ENCODE results near the gene CACNA2D1. TPM values are rescaled to one million over a fixed set of nuclear protein-coding genes. Genes with fewer than 3 reads are reported as not detected.

Gene CACNA2D1
- total and polyA plus RNA-seq, 12 donors, result 10.5 to 60.9 (median 35.9) TPM

DNA sequence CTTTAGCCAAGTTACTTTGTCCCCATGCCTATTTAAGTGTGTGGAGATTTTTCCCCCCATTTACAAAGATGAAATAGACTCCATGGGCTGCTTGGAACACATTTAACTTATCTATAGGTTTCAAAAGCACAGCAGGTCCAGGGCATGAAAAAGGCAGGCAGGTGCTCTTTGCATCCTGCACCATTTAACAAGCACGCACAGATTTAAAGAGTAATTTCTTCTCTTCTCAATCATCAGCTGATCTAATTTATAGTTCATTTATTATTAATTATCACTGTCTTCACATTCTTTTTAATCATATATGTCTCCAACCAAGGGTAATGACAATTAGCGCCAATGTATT, 156.8 kb downstream of the CACNA2D1 start:
- intact Hi-C loops (cut with DNase I), result no loop called here
- H3K36me3 ChIP-seq (replicated peaks in 1 of 2), result no peaks in the 10 kb centered on the region
- H3K4me3 ChIP-seq, result no peak overlapping the region
- H3K4me1 ChIP-seq (replicated peaks in 1 of 2), result peaks cover 11 to 20% of the 10 kb centered on the region in 2 donors
- no peak overlapping the region for H3K27ac ChIP-seq
- DNase-seq, result no peak
- TF ChIP-seq, protein P1, sequence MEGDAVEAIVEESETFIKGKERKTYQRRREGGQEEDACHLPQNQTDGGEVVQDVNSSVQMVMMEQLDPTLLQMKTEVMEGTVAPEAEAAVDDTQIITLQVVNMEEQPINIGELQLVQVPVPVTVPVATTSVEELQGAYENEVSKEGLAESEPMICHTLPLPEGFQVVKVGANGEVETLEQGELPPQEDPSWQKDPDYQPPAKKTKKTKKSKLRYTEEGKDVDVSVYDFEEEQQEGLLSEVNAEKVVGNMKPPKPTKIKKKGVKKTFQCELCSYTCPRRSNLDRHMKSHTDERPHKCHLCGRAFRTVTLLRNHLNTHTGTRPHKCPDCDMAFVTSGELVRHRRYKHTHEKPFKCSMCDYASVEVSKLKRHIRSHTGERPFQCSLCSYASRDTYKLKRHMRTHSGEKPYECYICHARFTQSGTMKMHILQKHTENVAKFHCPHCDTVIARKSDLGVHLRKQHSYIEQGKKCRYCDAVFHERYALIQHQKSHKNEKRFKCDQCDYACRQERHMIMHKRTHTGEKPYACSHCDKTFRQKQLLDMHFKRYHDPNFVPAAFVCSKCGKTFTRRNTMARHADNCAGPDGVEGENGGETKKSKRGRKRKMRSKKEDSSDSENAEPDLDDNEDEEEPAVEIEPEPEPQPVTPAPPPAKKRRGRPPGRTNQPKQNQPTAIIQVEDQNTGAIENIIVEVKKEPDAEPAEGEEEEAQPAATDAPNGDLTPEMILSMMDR (IDR thresholded peaks at IDR 0.05), result no peak
- TF ChIP-seq POLR2A (IDR thresholded peaks at IDR 0.05), result no peak
- H3K9me3 ChIP-seq (replicated peaks in 1 of 3), result no peaks in the 10 kb centered on the region
- H3K27me3 ChIP-seq, result no peaks in the 10 kb centered on the region
- 78 to 83% (median 81%) methylated on average over 2 of the region's 2 CpGs for WGBS, 4 donors

DNA sequence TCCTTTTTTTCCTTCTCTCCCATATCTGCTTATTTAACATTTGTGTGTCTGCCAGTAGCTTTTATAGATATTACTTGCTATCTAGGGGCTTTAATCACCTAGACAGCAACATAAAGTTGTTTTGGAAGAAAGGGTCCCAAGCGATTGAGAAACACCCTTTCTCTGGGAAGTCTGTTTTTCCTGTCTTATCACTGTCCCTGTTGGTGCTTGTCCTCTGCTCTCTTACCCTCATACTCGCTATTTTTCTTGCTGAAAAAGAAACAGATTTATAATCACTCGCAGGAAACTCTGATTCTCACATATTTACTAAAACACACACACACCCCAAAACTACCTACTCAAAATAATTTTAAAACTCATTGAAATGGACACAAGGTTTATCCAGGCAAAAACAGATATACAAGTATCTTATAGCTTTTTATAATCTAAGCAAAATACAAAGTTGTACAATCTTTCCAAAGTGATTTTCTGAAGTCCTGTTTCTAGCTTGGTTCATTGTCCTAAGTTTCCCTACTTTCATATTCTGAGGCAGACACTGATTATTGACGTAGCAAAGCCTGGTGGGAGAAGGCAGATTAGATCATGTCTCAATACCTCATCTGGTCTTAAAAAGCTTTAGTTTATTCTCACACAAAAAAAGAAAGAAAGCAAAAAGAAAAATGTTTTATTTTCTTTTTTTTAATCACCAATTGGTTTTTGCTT, 157.3 kb downstream of the CACNA2D1 start:
- H3K27ac ChIP-seq, result no peak overlapping the region
- DNase-seq, result no peak
- TF ChIP-seq, protein P1 (IDR thresholded peaks at IDR 0.05), result no peak
- TF ChIP-seq POLR2A (IDR thresholded peaks at IDR 0.05), result no peak
- H3K27me3 ChIP-seq, result no peaks in the 10 kb centered on the region
- H3K9me3 ChIP-seq (replicated peaks in 1 of 3), result no peaks in the 10 kb centered on the region
- intact Hi-C loops (cut with DNase I), result no loop called here
- no peak overlapping the region for H3K4me3 ChIP-seq
- peaks cover 11 to 20% of the 10 kb centered on the region in 2 donors for H3K4me1 ChIP-seq (replicated peaks in 1 of 2)
- WGBS, 4 donors, result 69 to 76% (median 74%) methylated on average over 4 of the region's 4 CpGs
- no peaks in the 10 kb centered on the region for H3K36me3 ChIP-seq (replicated peaks in 1 of 2)

DNA sequence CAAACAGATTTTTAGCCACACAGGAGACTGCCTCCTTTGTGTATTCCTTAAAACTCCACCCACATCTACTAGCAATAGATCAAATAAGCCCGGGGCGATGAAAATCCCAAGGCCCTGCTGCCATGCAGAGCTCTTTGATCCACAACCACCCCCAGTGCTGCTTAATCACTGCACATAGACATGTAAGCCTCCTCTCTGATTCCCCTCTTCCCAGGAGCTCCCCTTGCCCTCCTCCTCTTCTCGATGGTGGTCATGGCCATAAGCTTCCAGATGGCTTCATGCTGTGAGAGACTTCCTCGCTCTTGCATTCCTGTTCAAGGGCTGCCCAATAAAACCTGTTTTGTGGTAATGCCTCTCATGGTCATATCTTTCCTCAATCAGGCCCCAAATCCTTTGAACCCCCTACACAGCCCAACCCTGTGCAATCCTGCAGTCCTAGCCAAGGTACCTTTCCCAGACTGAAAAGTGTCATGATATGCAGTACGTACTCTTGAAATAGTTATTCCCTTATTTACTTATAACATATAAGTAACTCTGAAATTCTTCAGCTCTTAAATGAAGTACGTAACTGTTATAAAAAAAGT, 158.5 kb downstream of the CACNA2D1 start:
- intact Hi-C loops (cut with DNase I), result no loop called here
- 75 to 83% (median 80%) methylated on average over 6 of the region's 6 CpGs for WGBS, 4 donors
- no peak overlapping the region for H3K27ac ChIP-seq

DNA sequence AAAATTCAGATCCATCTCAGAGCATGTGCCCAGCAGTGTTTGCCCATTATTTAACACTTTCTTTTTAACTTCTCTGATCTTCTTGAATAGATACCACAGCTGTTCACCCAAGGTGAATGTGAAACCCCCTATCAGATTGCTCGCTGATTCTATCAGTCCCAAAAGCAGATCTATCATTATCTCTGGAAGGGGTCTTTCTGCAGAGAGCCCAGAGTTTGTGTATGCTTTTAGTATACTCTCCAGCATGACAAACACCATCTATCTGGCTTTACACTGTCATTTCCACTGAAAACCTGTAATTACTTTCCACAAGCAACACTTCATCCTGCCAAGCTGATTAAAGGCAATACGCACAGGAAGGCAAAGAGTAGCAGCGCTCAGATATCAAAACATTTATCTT, 168.2 kb downstream of the CACNA2D1 start:
- H3K27ac ChIP-seq, result no peak overlapping the region
- 86 to 94% (median 90%) methylated on average over 3 of the region's 3 CpGs for WGBS, 4 donors
- H3K27me3 ChIP-seq, result no peaks in the 10 kb centered on the region
- no peak overlapping the region for H3K4me3 ChIP-seq
- DNase-seq, result no peak
- intact Hi-C loops (cut with DNase I), result no loop called here
- no peak for TF ChIP-seq POLR2A (IDR thresholded peaks at IDR 0.05)
- TF ChIP-seq, protein P1 (IDR thresholded peaks at IDR 0.05), result no peak
- no peaks in the 10 kb centered on the region for H3K36me3 ChIP-seq (replicated peaks in 1 of 2)
- no peaks in the 10 kb centered on the region for H3K4me1 ChIP-seq (replicated peaks in 1 of 2)
- no peaks in the 10 kb centered on the region for H3K9me3 ChIP-seq (replicated peaks in 1 of 3)

More for the DNA sequence above, 158.5 kb downstream of the CACNA2D1 start:
- H3K27me3 ChIP-seq, result no peaks in the 10 kb centered on the region
- DNase-seq, result no peak
- TF ChIP-seq, protein P1 (IDR thresholded peaks at IDR 0.05), result no peak
- no peak for TF ChIP-seq POLR2A (IDR thresholded peaks at IDR 0.05)
- no peaks in the 10 kb centered on the region for H3K36me3 ChIP-seq (replicated peaks in 1 of 2)
- H3K4me3 ChIP-seq, result no peak overlapping the region
- H3K9me3 ChIP-seq (replicated peaks in 1 of 3), result no peaks in the 10 kb centered on the region
- H3K4me1 ChIP-seq (replicated peaks in 1 of 2), result peaks cover 11 to 20% of the 10 kb centered on the region in 2 donors
